IgD-negative memory B cell (primary cell): ENCODE results near the gene MAPK8. TPM values are rescaled to one million over a fixed set of nuclear protein-coding genes. Genes with fewer than 3 reads are reported as not detected.

Experiments used
- polyA plus RNA-seq: library from polyadenylated mRNA; unstranded; fragments of 300-500 nt; fragmentation: Illumina TruSeq; gene quantifications from one replicate; pipeline ENCODE4 v1.2.3, GENCODE V29; 2021

The MAPK8 gene
- polyA plus RNA-seq, 1 donor from 2014 or later: 9.3 TPM

Other genes with a start within 250 kb of the MAPK8 start
- gene FRMPD2, start 32.0 kb upstream of the MAPK8 start, polyA plus RNA-seq: not detected